Karpas-422 (cell line): Measurements from ENCODE around the gene NAGLU. TPM values are rescaled to one million over a fixed set of nuclear protein-coding genes. Genes with fewer than 3 reads are reported as not detected.

Experiments used
- DNase-seq: peaks from one replicate; pipeline ENCODE4 v3.0.0-alpha.2; 2015
- H2AFZ ChIP-seq: fragments of 200-600 bp; sonication (generic); 2 replicates; pipeline ENCODE4 v1.6.1; 2014; ENCODE audit warnings: antibody characterized with exemption, low read length, mixed read lengths
- H3K27ac ChIP-seq: fragments of 200-600 bp; sonication (generic); 2 replicates; pipeline ENCODE4 v1.5.1; 2014; ENCODE audit warnings: mild to moderate bottlenecking, low read length, moderate library complexity
- H3K27me3 ChIP-seq: fragments of 200-600 bp; sonication (generic); 2 replicates; pipeline ENCODE4 v1.6.1; 2014; ENCODE audit warnings: low read length, mixed read lengths
- H3K36me3 ChIP-seq: fragments of 200-600 bp; sonication (generic); 2 replicates; pipeline ENCODE4 v1.6.1; 2014; ENCODE audit warnings: low read length, mixed read lengths; ENCODE audit not compliant: insufficient read depth
- H3K4me1 ChIP-seq: fragments of 200-600 bp; sonication (generic); 2 replicates; pipeline ENCODE4 v1.6.1; 2014; ENCODE audit warnings: mild to moderate bottlenecking, low read length, mixed read lengths
- H3K4me2 ChIP-seq: fragments of 200-600 bp; sonication (generic); 2 replicates; pipeline ENCODE4 v1.6.1; 2014; ENCODE audit warnings: low read length, low read depth, mild to moderate bottlenecking; ENCODE audit not compliant: poor library complexity, severe bottlenecking
- H3K4me3 ChIP-seq: fragments of 200-600 bp; sonication (generic); 2 replicates; pipeline ENCODE4 v1.5.1; 2014; ENCODE audit warnings: mild to moderate bottlenecking, antibody characterized with exemption, low read length, mixed read lengths
- H3K79me2 ChIP-seq: fragments of 200-600 bp; sonication (generic); 2 replicates; pipeline ENCODE4 v1.6.1; 2014; ENCODE audit warnings: mild to moderate bottlenecking, low read length, mixed read lengths
- H3K9ac ChIP-seq: fragments of 200-600 bp; sonication (generic); 2 replicates; pipeline ENCODE4 v1.6.0; 2014; ENCODE audit warnings: low read length
- H3K9me2 ChIP-seq: fragments of 200-600 bp; sonication (generic), shearing (Covaris generic); replicated peaks from 2 replicates; pipeline ENCODE4 v1.6.0; 2014; ENCODE audit warnings: mild to moderate bottlenecking, low read length, moderate library complexity; ENCODE audit not compliant: insufficient read depth
- H3K9me3 ChIP-seq: fragments of 300-700, 200-600 bp; sonication (generic); 2 replicates; pipeline ENCODE4 v1.6.1; 2014; ENCODE audit warnings: low read length, mixed read lengths
- H4K20me1 ChIP-seq: fragments of 200-600 bp; sonication (generic); 2 replicates; pipeline ENCODE4 v1.6.1; 2014; ENCODE audit warnings: mild to moderate bottlenecking, antibody characterized with exemption, low read length, low read depth; ENCODE audit not compliant: insufficient read depth
- small RNA-seq: library from RNA; depleted of rRNA; stranded (forward); fragments of <200 nt; gene quantifications from one replicate; pipeline ENCODE3, GENCODE V24; 2014
- total RNA-seq: library from RNA; depleted of rRNA; stranded (reverse); fragments of >200 nt; shearing (Covaris generic); gene quantifications from 2 replicates; pipeline ENCODE4 v1.2.3, GENCODE V29; 2014; ENCODE audit warnings: low replicate concordance; rRNA removed

Gene NAGLU
- total RNA-seq, 1 experiment from 2014 or later = 40.0 TPM

GRCh38 chr17:42586514-42587230 lies 50.6 kb downstream of the NAGLU start:
- Histone ChIP-seq H3K9me2 (no peaks in the 10 kb centered on the region), H3K36me3 (peaks cover 33% of the 10 kb centered on the region), H3K9ac (peak overlapping the region; percentile 53), H3K79me2 (no peaks in the 10 kb centered on the region), H4K20me1 (no peaks in the 10 kb centered on the region), H3K27me3 (no peaks in the 10 kb centered on the region), H3K4me3 (peak overlapping the region; percentile 26; the same call in 1 of the 2 replicates), H2AFZ (no peak overlapping the region; the same call in 1 of the 2 replicates), H3K4me2 (peak overlapping the region; percentile 44), H3K9me3 (no peaks in the 10 kb centered on the region), H3K4me1 (peaks cover 19% of the 10 kb centered on the region), H3K27ac (peak overlapping the region; percentile 74)
- DNase-seq = peak; percentile 59

- H3K9ac ChIP-seq = no peak overlapping the region
- H3K27ac ChIP-seq = no peak overlapping the region
- H2AFZ ChIP-seq = no peak overlapping the region
- H3K9me2 ChIP-seq = no peaks in the 10 kb centered on the region
- peaks cover 19% of the 10 kb centered on the region for H3K4me1 ChIP-seq
- no peaks in the 10 kb centered on the region for H4K20me1 ChIP-seq
- H3K27me3 ChIP-seq = no peaks in the 10 kb centered on the region
- no peak overlapping the region for H3K4me3 ChIP-seq
- peak; percentile 5 for DNase-seq
- H3K36me3 ChIP-seq = peaks cover 16% of the 10 kb centered on the region; the same call in 1 of the 2 replicates
- peaks cover 11% of the 10 kb centered on the region; the same call in 1 of the 2 replicates for H3K79me2 ChIP-seq
- H3K4me2 ChIP-seq = no peak overlapping the region
- no peaks in the 10 kb centered on the region for H3K9me3 ChIP-seq
Measured at GRCh38 chr17:42590886-42591285, 54.8 kb downstream of the NAGLU start.

GRCh38 chr17:42591411-42591810 lies 55.4 kb downstream of the NAGLU start:
- Histone ChIP-seq H3K4me1 (peaks cover 15% of the 10 kb centered on the region), H3K36me3 (peaks cover 14% of the 10 kb centered on the region; the same call in 1 of the 2 replicates), H4K20me1 (no peaks in the 10 kb centered on the region), H3K27me3 (no peaks in the 10 kb centered on the region), H3K4me2 (no peak overlapping the region), H3K79me2 (peaks cover 11% of the 10 kb centered on the region; the same call in 1 of the 2 replicates), H3K9me2 (no peaks in the 10 kb centered on the region), H3K4me3 (no peak overlapping the region), H3K27ac (no peak overlapping the region), H3K9me3 (no peaks in the 10 kb centered on the region), H2AFZ (no peak overlapping the region), H3K9ac (no peak overlapping the region)
- DNase-seq = peak; percentile 17

Small RNA genes within 50 kb of the gene (small RNA-seq; reads per million reads assigned to genes)
- gene MIR548AT = not detected

Other genes starting within 250 kb of the NAGLU start
- 62.3 and 160 TPM in 2 replicates for gene STAT5A, start 247.7 kb upstream of the NAGLU start, total RNA-seq
- gene STAT3, start 147.8 kb upstream of the NAGLU start, total RNA-seq = 16.3 and 24.4 TPM in 2 replicates
- not detected in 2 replicates for gene CAVIN1, start 113.0 kb upstream of the NAGLU start, total RNA-seq
- gene ATP6V0A1, start 77.4 kb upstream of the NAGLU start, total RNA-seq = 53.1 and 59.9 TPM in 2 replicates
- 0.22 and 1.3 TPM in 2 replicates for gene HSD17B1, start 16.7 kb downstream of the NAGLU start, total RNA-seq
- gene COASY, start 25.9 kb downstream of the NAGLU start, total RNA-seq = 46.7 and 56.2 TPM in 2 replicates
- gene MLX, start 30.9 kb downstream of the NAGLU start, total RNA-seq = 33.0 and 42.4 TPM in 2 replicates
- gene PSMC3IP, start 41.5 kb downstream of the NAGLU start, total RNA-seq = 5.3 and 7.9 TPM in 2 replicates
- 37.4 and 39.5 TPM in 2 replicates for gene RETREG3, start 73.1 kb downstream of the NAGLU start, total RNA-seq
- 27.4 and 47.6 TPM in 2 replicates for gene TUBG1, start 73.4 kb downstream of the NAGLU start, total RNA-seq
- gene TUBG2, start 123.0 kb downstream of the NAGLU start, total RNA-seq = 15.3 and 17.5 TPM in 2 replicates
- gene PLEKHH3, start 140.8 kb downstream of the NAGLU start, total RNA-seq = 6.7 and 7.0 TPM in 2 replicates
- 0.22 TPM in 1 of 2 replicates, not detected in the other for gene CCR10, start 145.6 kb downstream of the NAGLU start, total RNA-seq
- 0.19 and 0.65 TPM in 2 replicates for gene CNTNAP1, start 146.3 kb downstream of the NAGLU start, total RNA-seq
- 38.0 and 52.6 TPM in 2 replicates for gene EZH1, start 208.8 kb downstream of the NAGLU start, total RNA-seq
- not detected in 2 replicates for gene RAMP2, start 225.0 kb downstream of the NAGLU start, total RNA-seq
- gene VPS25, start 237.2 kb downstream of the NAGLU start, total RNA-seq = 43.9 and 54.0 TPM in 2 replicates
- 0.76 and 3.3 TPM in 2 replicates for gene WNK4, start 244.4 kb downstream of the NAGLU start, total RNA-seq